GM18909 (cell line): ENCODE data around the gene CHD9NB.
"Not testable (repeated sequence)": the region's sequence is repeated elsewhere in the genome, so short reads cannot be mapped to it uniquely, and the experiment has no call there.

Experiments used
- ATAC-seq: cut with Tn5 transposase; IDR thresholded peaks from one replicate; pipeline ENCODE4 v1.9.1; 2021; ENCODE audit warnings: mild to moderate bottlenecking; ENCODE audit not compliant: unreplicated experiment, poor library complexity

The CHD9NB gene

GRCh38 chr16:53059672-53060071 is 7.0 kb upstream of the CHD9NB start:
- no peak for ATAC-seq

GRCh38 chr16:53058882-53059281 is 6.2 kb upstream of the CHD9NB start:
- ATAC-seq: no peak

GRCh38 chr16:53058441-53058840 is 5.7 kb upstream of the CHD9NB start:
- ATAC-seq: no peak

GRCh38 chr16:53057658-53058057 is 5.0 kb upstream of the CHD9NB start:
- no peak for ATAC-seq

- no peak for ATAC-seq
Measured at GRCh38 chr16:53056392-53056881, 3.7 kb upstream of the CHD9NB start.

- ATAC-seq: no peak
Measured at GRCh38 chr16:53055541-53056391, 3.1 kb upstream of the CHD9NB start.

GRCh38 chr16:53054670-53055485 is 2.2 kb upstream of the CHD9NB start, which contains the start of gene CHD9:
Gene CHD9 (plus strand): TSS chr16:53054991. CDS start chr16:53156090, 101,099 bp downstream.
- peak; percentile 87 for ATAC-seq

GRCh38 chr16:53053967-53054669 is 1.4 kb upstream of the CHD9NB start:
- peak; percentile 38 for ATAC-seq

GRCh38 chr16:53051255-53051654 is 1.4 kb downstream of the CHD9NB start:
- not testable (repeated sequence) for ATAC-seq

- no peak for ATAC-seq
Measured at GRCh38 chr16:53048139-53048915, 4.4 kb downstream of the CHD9NB start.

- ATAC-seq: not testable (repeated sequence)
Measured at GRCh38 chr16:53047515-53047914, 5.2 kb downstream of the CHD9NB start.

GRCh38 chr16:53045341-53046220 is 7.1 kb downstream of the CHD9NB start:
- ATAC-seq: no peak

- ATAC-seq: no peak
Measured at GRCh38 chr16:53043986-53044601, 8.6 kb downstream of the CHD9NB start.

- ATAC-seq: no peak
Measured at GRCh38 chr16:53043428-53043831, 9.3 kb downstream of the CHD9NB start.

- ATAC-seq: no peak
Measured at GRCh38 chr16:53042235-53042701, 10.4 kb downstream of the CHD9NB start.

GRCh38 chr16:53041320-53042051 is 11.2 kb downstream of the CHD9NB start:
- no peak for ATAC-seq

GRCh38 chr16:53040788-53041187 is 11.9 kb downstream of the CHD9NB start:
- ATAC-seq: no peak
